ENCODE results near the gene IL11RA. TPM values are rescaled to one million over a fixed set of nuclear protein-coding genes. Genes with fewer than 3 reads are reported as not detected.

The IL11RA gene
- total and polyA plus RNA-seq, 2 donors from 2014 or later = 15.2 to 17.7 TPM

DNA sequence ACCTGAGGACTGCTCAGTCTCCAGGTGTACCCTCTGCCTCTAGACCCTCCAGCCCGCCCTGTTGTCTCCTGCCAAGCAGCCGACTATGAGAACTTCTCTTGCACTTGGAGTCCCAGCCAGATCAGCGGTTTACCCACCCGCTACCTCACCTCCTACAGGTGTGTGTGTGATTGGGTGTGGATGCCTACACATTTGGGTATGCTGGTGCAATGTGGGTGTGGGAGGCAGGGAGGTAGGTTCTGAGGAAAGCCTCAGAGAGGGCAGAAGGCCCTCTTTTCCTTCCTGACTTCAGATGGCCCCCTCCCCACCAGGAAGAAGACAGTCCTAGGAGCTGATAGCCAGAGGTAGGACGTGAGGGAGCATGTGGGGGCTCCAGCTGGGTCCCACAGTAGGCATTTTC lies 5.0 kb downstream of the IL11RA start:
- no peak for FAIRE-seq

DNA sequence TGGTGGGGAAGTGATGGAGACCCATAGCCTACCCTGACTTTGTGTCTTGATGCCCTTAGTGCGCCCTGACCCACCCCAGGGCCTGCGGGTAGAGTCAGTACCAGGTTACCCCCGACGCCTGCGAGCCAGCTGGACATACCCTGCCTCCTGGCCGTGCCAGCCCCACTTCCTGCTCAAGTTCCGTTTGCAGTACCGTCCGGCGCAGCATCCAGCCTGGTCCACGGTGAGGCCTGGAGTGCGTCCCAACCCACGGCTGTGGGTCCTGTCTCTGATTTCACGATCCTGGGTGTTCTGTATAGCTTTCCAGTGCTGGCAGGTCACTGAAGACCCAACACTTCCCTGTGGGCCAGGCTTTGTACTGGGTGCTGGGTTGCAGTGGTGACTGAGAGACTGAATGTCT lies 6.5 kb downstream of the IL11RA start:
- DNase-seq = peak in 1 of 5 donors; percentile 72
- H3K36me3 ChIP-seq (ENCODE audit: control insufficient read depth in 2 of 3, insufficient read depth in 3 of 3, low read length in 3 of 3) = peaks cover 0 to 4% (median 0%) of the 10 kb centered on the region in 3 donors
- intact Hi-C loops (cut with DNase I) = no loop called here
- H3K4me3 ChIP-seq (ENCODE audit: low read length in 3 of 3) = no peak overlapping the region
- no peak overlapping the region for H3K9ac ChIP-seq (ENCODE audit: low read length in 3 of 3)
- peaks cover under 1 to 5% (median 1%) of the 10 kb centered on the region in 3 donors for H3K4me1 ChIP-seq (ENCODE audit: control insufficient read depth in 2 of 3, insufficient read depth in 2 of 3, low read depth in 1 of 3, low read length in 3 of 3)
- H3K9me3 ChIP-seq (ENCODE audit: control insufficient read depth in 2 of 3, insufficient read depth in 1 of 3, low read length in 3 of 3) = no peaks in the 10 kb centered on the region
- H3K27ac ChIP-seq (ENCODE audit: low read depth in 2 of 2, low read length in 2 of 2) = no peak overlapping the region
- TF ChIP-seq, protein P1, sequence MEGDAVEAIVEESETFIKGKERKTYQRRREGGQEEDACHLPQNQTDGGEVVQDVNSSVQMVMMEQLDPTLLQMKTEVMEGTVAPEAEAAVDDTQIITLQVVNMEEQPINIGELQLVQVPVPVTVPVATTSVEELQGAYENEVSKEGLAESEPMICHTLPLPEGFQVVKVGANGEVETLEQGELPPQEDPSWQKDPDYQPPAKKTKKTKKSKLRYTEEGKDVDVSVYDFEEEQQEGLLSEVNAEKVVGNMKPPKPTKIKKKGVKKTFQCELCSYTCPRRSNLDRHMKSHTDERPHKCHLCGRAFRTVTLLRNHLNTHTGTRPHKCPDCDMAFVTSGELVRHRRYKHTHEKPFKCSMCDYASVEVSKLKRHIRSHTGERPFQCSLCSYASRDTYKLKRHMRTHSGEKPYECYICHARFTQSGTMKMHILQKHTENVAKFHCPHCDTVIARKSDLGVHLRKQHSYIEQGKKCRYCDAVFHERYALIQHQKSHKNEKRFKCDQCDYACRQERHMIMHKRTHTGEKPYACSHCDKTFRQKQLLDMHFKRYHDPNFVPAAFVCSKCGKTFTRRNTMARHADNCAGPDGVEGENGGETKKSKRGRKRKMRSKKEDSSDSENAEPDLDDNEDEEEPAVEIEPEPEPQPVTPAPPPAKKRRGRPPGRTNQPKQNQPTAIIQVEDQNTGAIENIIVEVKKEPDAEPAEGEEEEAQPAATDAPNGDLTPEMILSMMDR (IDR thresholded peaks at IDR 0.05; ENCODE audit: borderline replicate concordance, extremely low read depth, insufficient read depth) = no peak
- no peaks in the 10 kb centered on the region for H3K27me3 ChIP-seq (ENCODE audit: control insufficient read depth, insufficient read depth, low read length)
- FAIRE-seq = no peak

More for the DNA sequence above, 5.0 kb downstream of the IL11RA start:
- intact Hi-C loops (cut with DNase I) = no loop called here
- TF ChIP-seq, protein P1 (IDR thresholded peaks at IDR 0.05; ENCODE audit: borderline replicate concordance, extremely low read depth, insufficient read depth) = no peak
- no peak overlapping the region for H3K4me3 ChIP-seq (ENCODE audit: low read length in 3 of 3)
- peaks cover 13 to 20% (median 14%) of the 10 kb centered on the region in 3 donors for H3K4me1 ChIP-seq (ENCODE audit: control insufficient read depth in 2 of 3, insufficient read depth in 2 of 3, low read depth in 1 of 3, low read length in 3 of 3)
- H3K9me3 ChIP-seq (ENCODE audit: control insufficient read depth in 2 of 3, insufficient read depth in 1 of 3, low read length in 3 of 3) = no peaks in the 10 kb centered on the region
- peaks cover 0 to 4% (median 0%) of the 10 kb centered on the region in 3 donors for H3K36me3 ChIP-seq (ENCODE audit: control insufficient read depth in 2 of 3, insufficient read depth in 3 of 3, low read length in 3 of 3)
- H3K27ac ChIP-seq (ENCODE audit: low read depth in 2 of 2, low read length in 2 of 2) = no peak overlapping the region
- H3K9ac ChIP-seq (ENCODE audit: low read length in 3 of 3) = no peak overlapping the region
- H3K27me3 ChIP-seq (ENCODE audit: control insufficient read depth, insufficient read depth, low read length) = no peaks in the 10 kb centered on the region
- no peak for DNase-seq

DNA sequence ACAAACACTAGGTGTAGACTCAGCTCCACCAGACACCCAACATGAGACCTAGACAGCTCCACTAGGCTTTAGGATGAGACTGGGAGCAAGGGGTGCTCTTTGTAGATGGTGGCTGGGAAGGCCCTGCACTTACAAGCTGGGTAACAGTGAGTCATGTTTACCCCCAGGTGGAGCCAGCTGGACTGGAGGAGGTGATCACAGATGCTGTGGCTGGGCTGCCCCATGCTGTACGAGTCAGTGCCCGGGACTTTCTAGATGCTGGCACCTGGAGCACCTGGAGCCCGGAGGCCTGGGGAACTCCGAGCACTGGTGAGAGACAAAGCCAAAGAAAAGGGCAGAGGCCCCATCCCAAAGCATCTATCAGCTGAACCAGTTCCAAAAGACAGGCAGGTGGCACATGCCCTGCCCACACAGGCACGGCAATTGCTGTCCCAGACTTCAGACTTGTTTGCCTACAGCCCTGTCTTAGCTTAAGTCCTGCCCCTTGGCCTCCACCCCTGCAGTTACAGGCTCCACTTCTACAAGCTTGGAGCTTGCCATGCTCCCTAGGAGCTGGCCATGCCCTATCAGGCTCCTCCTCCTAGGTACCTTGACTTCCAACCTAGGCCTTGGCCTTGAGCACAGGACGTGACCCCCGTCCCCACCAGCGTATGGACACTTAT lies 7.7 kb downstream of the IL11RA start:
- Histone ChIP-seq H3K36me3 (ENCODE audit: control insufficient read depth in 2 of 3, insufficient read depth in 3 of 3, low read length in 3 of 3) (peaks cover 0 to 4% (median 0%) of the 10 kb centered on the region in 3 donors), H3K4me1 (ENCODE audit: control insufficient read depth in 2 of 3, insufficient read depth in 2 of 3, low read depth in 1 of 3, low read length in 3 of 3) (peaks cover 0 to 2% (median 0%) of the 10 kb centered on the region in 3 donors), H3K27ac (ENCODE audit: low read depth in 2 of 2, low read length in 2 of 2) (no peak overlapping the region), H3K9me3 (ENCODE audit: control insufficient read depth in 2 of 3, insufficient read depth in 1 of 3, low read length in 3 of 3) (no peaks in the 10 kb centered on the region), H3K9ac (ENCODE audit: low read length in 3 of 3) (no peak overlapping the region), H3K27me3 (ENCODE audit: control insufficient read depth, insufficient read depth, low read length) (no peaks in the 10 kb centered on the region), H3K4me3 (ENCODE audit: low read length in 3 of 3) (no peak overlapping the region)
- intact Hi-C loops (cut with DNase I) = no loop called here
- TF ChIP-seq, protein P1 (IDR thresholded peaks at IDR 0.05; ENCODE audit: borderline replicate concordance, extremely low read depth, insufficient read depth) = no peak
- no peak for DNase-seq
- FAIRE-seq = no peak
